ENCODE results near the gene BMPR1A.
"Not testable (repeated sequence)": the region's sequence is repeated elsewhere in the genome, so short reads cannot be mapped to it uniquely, and the experiment has no call there.

BMPR1A gene

GRCh38 chr10:86940076-86940475 lies 183.7 kb downstream of the BMPR1A start:
- not testable (repeated sequence) for DNase-seq (ENCODE audit: low read depth in 2 of 2)

GRCh38 chr10:86940677-86941076 lies 184.3 kb downstream of the BMPR1A start:
- no peak for DNase-seq (ENCODE audit: low read depth in 2 of 2)

GRCh38 chr10:86941426-86941825 lies 185.0 kb downstream of the BMPR1A start:
- no peak for DNase-seq (ENCODE audit: low read depth in 2 of 2)

GRCh38 chr10:86941991-86942421 lies 185.6 kb downstream of the BMPR1A start:
- no peak for DNase-seq (ENCODE audit: low read depth in 2 of 2)

- DNase-seq (ENCODE audit: low read depth in 2 of 2): no peak
Measured at GRCh38 chr10:86942441-86943315, 186.3 kb downstream of the BMPR1A start.

GRCh38 chr10:86943316-86944030 lies 187.1 kb downstream of the BMPR1A start:
- DNase-seq (ENCODE audit: low read depth in 2 of 2): no peak

GRCh38 chr10:86944031-86944419 lies 187.6 kb downstream of the BMPR1A start:
- DNase-seq (ENCODE audit: low read depth in 2 of 2): no peak

GRCh38 chr10:86944471-86944870 lies 188.1 kb downstream of the BMPR1A start:
- DNase-seq (ENCODE audit: low read depth in 2 of 2): no peak

- DNase-seq (ENCODE audit: low read depth in 2 of 2): no peak
Measured at GRCh38 chr10:86944907-86945306, 188.5 kb downstream of the BMPR1A start.

- no peak for DNase-seq (ENCODE audit: low read depth in 2 of 2)
Measured at GRCh38 chr10:86945361-86946212, 189.2 kb downstream of the BMPR1A start.

GRCh38 chr10:86946213-86947155 lies 190.1 kb downstream of the BMPR1A start:
- DNase-seq (ENCODE audit: low read depth in 2 of 2): no peak

GRCh38 chr10:86947806-86948205 lies 191.4 kb downstream of the BMPR1A start:
- DNase-seq (ENCODE audit: low read depth in 2 of 2): not testable (repeated sequence)

- no peak for DNase-seq (ENCODE audit: low read depth in 2 of 2)
Measured at GRCh38 chr10:86950349-86950748, 193.9 kb downstream of the BMPR1A start.

GRCh38 chr10:86951184-86951761 lies 194.9 kb downstream of the BMPR1A start:
- DNase-seq (ENCODE audit: low read depth in 2 of 2): no peak

- no peak for DNase-seq (ENCODE audit: low read depth in 2 of 2)
Measured at GRCh38 chr10:86952106-86952505, 195.7 kb downstream of the BMPR1A start.

- not testable (repeated sequence) for DNase-seq (ENCODE audit: low read depth in 2 of 2)
Measured at GRCh38 chr10:86952697-86953096, 196.3 kb downstream of the BMPR1A start.

GRCh38 chr10:86953747-86954680 lies 197.6 kb downstream of the BMPR1A start:
- no peak for DNase-seq (ENCODE audit: low read depth in 2 of 2)

GRCh38 chr10:86954681-86955500 lies 198.5 kb downstream of the BMPR1A start:
- DNase-seq (ENCODE audit: low read depth in 2 of 2): no peak

Data from stimulated activated CD8-positive, alpha-beta memory T cell treated with anti-CD3 and anti-CD28 coated beads, Interleukin-7, amount 100 ng/mL, for 1 hour (primary cell).